Activated CD8-positive, alpha-beta T cell treated with anti-CD3 and anti-CD28 coated beads for 36 hours (primary cell): ENCODE data around the gene ERC2. TPM values are rescaled to one million over a fixed set of nuclear protein-coding genes. Genes with fewer than 3 reads are reported as not detected.
"Not testable (repeated sequence)": the region's sequence is repeated elsewhere in the genome, so short reads cannot be mapped to it uniquely, and the experiment has no call there.

Experiments
- ATAC-seq: fragments of 200-7000 bp; cut with Tn5 transposase; one replicate; pipeline ENCODE4 v1.10.0; 2021; ENCODE audit warnings: mild to moderate bottlenecking, moderate library complexity
- CTCF ChIA-PET: fragments of 350-600 bp; sonication (Branson Sonifier 250); formaldehyde crosslinking; loops from one replicate; lab custom pipeline; 2021; ENCODE audit warnings: antibody characterized with exemption; lab: Charles Lee
- POLR2A ChIA-PET: fragments of 350-600 bp; sonication (Branson Sonifier 250); formaldehyde crosslinking; loops from one replicate; lab custom pipeline; 2021; ENCODE audit warnings: antibody characterized with exemption; lab: Charles Lee
- DNase-seq: peaks from one replicate; pipeline ENCODE4 v3.0.0-alpha.2; 2020
- H3K27ac Mint-ChIP-seq: one replicate; pipeline ENCODE4 v1.8.0; 2021; ENCODE audit warnings: mild to moderate bottlenecking, mixed read lengths
- H3K27me3 Mint-ChIP-seq: one replicate; pipeline ENCODE4 v1.8.0; 2021; ENCODE audit warnings: mixed read lengths
- H3K36me3 Mint-ChIP-seq: one replicate; pipeline ENCODE4 v1.8.0; 2021; ENCODE audit warnings: low read depth, mixed read lengths
- H3K4me1 Mint-ChIP-seq: one replicate; pipeline ENCODE4 v1.8.0; 2021; ENCODE audit warnings: low read depth, mixed read lengths
- H3K4me3 Mint-ChIP-seq: one replicate; pipeline ENCODE4 v1.8.0; 2021; ENCODE audit warnings: mild to moderate bottlenecking, moderate library complexity, mixed read lengths
- H3K9me3 Mint-ChIP-seq: one replicate; pipeline ENCODE4 v1.8.0; 2021; ENCODE audit warnings: mixed read lengths
- intact Hi-C: fragments of 100-400 bp; cut with micrococcal nuclease; formaldehyde crosslinking; loops from one replicate; pipeline ENCODE4 v1.10.0; 2022
- total RNA-seq, 2 experiments: library from RNA; stranded (reverse); gene quantifications; one replicate each; pipeline ENCODE4 v1.2.3, GENCODE V29; 2021
- TF ChIP-seq, protein P1 (sequence below): fragments of 200-600 bp; IDR thresholded peaks from one replicate; pipeline ENCODE4 v1.8.0; 2022; ENCODE audit warnings: antibody characterized with exemption, mild to moderate bottlenecking

The ERC2 gene
- total RNA-seq, 2 experiments from 2014 or later, result 0.18 to 0.52 TPM

DNA sequence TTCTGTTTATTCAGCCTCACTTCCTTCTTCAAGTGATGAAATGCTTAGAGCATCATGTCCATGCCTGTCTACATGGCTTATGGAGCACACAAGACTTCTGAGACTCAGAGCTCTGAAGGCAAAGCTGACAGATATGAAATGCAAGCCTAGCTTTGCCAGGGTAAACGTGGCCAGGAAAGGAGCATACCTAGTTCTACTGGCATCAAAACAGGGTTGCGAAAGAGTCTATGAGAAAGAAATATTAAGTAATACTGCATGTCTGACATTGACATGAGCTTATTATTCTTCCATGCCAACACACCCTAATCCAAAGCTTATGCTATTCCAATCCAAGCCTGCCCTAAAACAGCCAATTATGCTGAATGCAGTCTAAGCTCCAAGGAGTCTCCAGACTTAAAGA is 391.5 kb downstream of the ERC2 start:
- DNase-seq, result no peak
- Mint-ChIP-seq H3K27ac (no peak overlapping the region), H3K27me3 (peaks cover 2% of the 10 kb centered on the region), H3K36me3 (no peaks in the 10 kb centered on the region), H3K4me1 (no peaks in the 10 kb centered on the region), H3K4me3 (no peak overlapping the region), H3K9me3 (no peaks in the 10 kb centered on the region)
- ChIA-PET CTCF (no interaction called here), POLR2A (no interaction called here)
- no peak for ATAC-seq
- TF ChIP-seq, protein P1, sequence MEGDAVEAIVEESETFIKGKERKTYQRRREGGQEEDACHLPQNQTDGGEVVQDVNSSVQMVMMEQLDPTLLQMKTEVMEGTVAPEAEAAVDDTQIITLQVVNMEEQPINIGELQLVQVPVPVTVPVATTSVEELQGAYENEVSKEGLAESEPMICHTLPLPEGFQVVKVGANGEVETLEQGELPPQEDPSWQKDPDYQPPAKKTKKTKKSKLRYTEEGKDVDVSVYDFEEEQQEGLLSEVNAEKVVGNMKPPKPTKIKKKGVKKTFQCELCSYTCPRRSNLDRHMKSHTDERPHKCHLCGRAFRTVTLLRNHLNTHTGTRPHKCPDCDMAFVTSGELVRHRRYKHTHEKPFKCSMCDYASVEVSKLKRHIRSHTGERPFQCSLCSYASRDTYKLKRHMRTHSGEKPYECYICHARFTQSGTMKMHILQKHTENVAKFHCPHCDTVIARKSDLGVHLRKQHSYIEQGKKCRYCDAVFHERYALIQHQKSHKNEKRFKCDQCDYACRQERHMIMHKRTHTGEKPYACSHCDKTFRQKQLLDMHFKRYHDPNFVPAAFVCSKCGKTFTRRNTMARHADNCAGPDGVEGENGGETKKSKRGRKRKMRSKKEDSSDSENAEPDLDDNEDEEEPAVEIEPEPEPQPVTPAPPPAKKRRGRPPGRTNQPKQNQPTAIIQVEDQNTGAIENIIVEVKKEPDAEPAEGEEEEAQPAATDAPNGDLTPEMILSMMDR, result no peak
- intact Hi-C loops, result no loop called here

DNA sequence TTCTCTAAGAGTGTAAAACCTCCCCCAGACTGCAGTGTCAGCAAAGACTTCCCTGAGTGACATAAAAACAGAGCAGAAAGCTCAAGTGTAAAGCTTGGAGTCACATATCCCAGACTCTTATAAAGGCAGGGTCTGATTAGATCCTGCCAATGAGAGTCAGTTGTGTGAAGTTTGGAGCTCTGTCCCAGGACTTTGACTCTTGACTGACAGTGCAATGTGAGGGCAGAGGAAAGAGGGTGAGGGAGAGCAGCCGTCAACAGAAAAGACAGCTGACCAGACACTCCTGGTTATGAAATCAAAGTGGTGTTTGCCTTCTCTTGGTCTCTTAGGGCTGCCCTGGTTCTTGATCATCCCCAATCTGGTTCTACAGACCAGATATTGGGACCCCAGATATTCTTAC is 393.2 kb downstream of the ERC2 start:
- Mint-ChIP-seq H3K27me3 (peaks cover 2% of the 10 kb centered on the region), H3K27ac (no peak overlapping the region), H3K4me1 (no peaks in the 10 kb centered on the region), H3K4me3 (no peak overlapping the region), H3K9me3 (no peaks in the 10 kb centered on the region), H3K36me3 (no peaks in the 10 kb centered on the region)
- CTCF ChIA-PET, result no interaction called here
- POLR2A ChIA-PET, result no interaction called here
- ATAC-seq (no peak), DNase-seq (no peak)
- intact Hi-C loops, result no loop called here
- TF ChIP-seq, protein P1, result no peak

DNA sequence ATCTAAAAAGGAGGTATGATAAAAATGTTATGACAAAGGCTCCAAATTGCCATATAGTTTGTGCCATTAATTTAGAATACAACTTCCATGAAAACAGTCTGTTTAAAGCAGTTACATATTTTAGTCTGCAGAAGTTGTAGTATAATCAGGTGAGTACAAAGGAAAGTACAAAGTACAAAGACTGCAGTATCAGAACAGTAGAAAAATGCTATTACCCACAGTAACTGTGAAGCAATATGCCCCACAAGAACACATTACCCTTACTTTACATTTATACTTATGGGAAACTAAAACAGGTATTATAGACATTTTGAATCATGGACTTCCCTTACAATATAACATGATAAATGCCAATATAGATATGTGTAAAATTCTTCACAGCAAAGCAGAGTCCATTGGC is 398.5 kb downstream of the ERC2 start:
- CTCF ChIA-PET, result no interaction called here
- POLR2A ChIA-PET, result no interaction called here
- H3K27ac Mint-ChIP-seq, result no peak overlapping the region
- TF ChIP-seq, protein P1, result no peak
- DNase-seq (no peak), ATAC-seq (no peak)
- intact Hi-C loops, result no loop called here
- no peak overlapping the region for H3K4me3 Mint-ChIP-seq
- H3K27me3 Mint-ChIP-seq, result peaks cover 2% of the 10 kb centered on the region
- H3K4me1 Mint-ChIP-seq, result no peaks in the 10 kb centered on the region
- peaks cover 7% of the 10 kb centered on the region for H3K9me3 Mint-ChIP-seq
- H3K36me3 Mint-ChIP-seq, result no peaks in the 10 kb centered on the region

DNA sequence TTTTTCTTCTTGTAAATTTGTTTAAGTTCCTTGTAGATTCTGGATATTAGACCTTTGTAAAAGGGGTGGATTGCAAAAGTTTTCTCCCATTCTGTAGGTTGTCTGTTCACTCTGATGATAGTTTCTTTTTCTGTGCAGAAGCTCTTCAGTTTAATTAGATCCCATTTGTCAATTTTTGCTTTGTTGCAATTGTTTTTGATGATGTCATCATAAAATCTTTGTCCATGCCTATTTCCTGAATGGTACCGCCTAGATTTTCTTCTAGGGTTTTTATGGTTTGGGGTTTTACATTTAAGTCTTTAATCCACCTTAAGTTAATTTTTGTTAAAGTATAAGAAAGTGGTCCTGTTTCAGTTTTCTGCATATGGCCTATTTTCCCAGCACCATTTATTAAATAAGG is 401.9 kb downstream of the ERC2 start:
- H3K9me3 Mint-ChIP-seq, H3K27me3 Mint-ChIP-seq, H3K4me1 Mint-ChIP-seq, POLR2A ChIA-PET, H3K36me3 Mint-ChIP-seq, ATAC-seq, H3K4me3 Mint-ChIP-seq, CTCF ChIA-PET, intact Hi-C loops, H3K27ac Mint-ChIP-seq, DNase-seq: not testable (repeated sequence)

DNA sequence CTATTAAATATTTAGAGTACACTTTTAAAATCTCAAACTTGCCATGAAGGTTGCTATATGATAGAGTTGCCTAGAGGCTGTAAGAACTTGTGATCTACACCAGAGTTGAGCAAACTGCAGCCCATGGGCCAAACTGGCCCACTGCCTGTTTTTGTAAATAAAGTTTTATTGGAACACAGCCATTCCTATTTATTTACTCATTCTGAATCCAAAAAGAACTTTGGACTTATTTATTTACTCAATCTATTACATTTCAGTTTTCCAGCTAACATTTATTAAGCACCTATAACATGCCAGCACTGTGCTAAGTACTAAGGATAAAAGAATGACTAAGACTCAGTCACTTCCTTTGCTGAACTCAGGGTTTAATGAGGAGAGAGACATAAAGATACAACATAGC is 403.6 kb downstream of the ERC2 start:
- no peak overlapping the region for H3K4me3 Mint-ChIP-seq
- CTCF ChIA-PET, result no interaction called here
- no peaks in the 10 kb centered on the region for H3K4me1 Mint-ChIP-seq
- H3K36me3 Mint-ChIP-seq, result no peaks in the 10 kb centered on the region
- intact Hi-C loops, result no loop called here
- TF ChIP-seq, protein P1, result no peak
- peaks cover 7% of the 10 kb centered on the region for H3K9me3 Mint-ChIP-seq
- no peak overlapping the region for H3K27ac Mint-ChIP-seq
- DNase-seq (no peak), ATAC-seq (no peak)
- H3K27me3 Mint-ChIP-seq, result peaks cover 2% of the 10 kb centered on the region
- POLR2A ChIA-PET, result no interaction called here

DNA sequence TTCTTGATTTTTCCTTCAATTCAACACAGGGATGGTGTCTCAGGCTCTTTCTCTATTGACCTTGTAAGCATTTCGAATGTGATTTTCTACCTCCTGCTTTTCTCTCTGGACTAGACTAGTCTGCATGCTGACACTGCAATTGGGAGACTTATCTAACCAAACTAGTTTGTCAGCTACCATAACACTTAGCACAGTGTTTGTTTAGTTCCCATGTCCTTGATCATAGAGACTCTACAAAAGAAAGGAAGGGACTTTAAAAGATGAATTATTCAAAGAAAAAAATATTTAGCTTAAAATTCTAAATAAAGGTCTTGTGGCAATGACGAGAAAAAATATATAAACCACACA is 407.0 kb downstream of the ERC2 start:
- intact Hi-C loops, result no loop called here
- POLR2A ChIA-PET, result no interaction called here
- TF ChIP-seq, protein P1, result no peak
- H3K9me3 Mint-ChIP-seq, result peaks cover 3% of the 10 kb centered on the region
- DNase-seq (no peak), ATAC-seq (no peak)
- CTCF ChIA-PET, result no interaction called here
- no peak overlapping the region for H3K4me3 Mint-ChIP-seq
- H3K27me3 Mint-ChIP-seq, result no peaks in the 10 kb centered on the region
- H3K36me3 Mint-ChIP-seq, result no peaks in the 10 kb centered on the region
- H3K4me1 Mint-ChIP-seq, result no peaks in the 10 kb centered on the region
- H3K27ac Mint-ChIP-seq, result no peak overlapping the region
